Activated CD4-positive, alpha-beta memory T cell treated with anti-CD3 and anti-CD28 coated beads, Interleukin-2, amount 10 ng/mL, durations not matched to agents 7 days and 5 days (primary cell): Measurements from ENCODE around the gene FLII. TPM values are rescaled to one million over a fixed set of nuclear protein-coding genes. Genes with fewer than 3 reads are reported as not detected.
A peak's percentile ranks its signal among the peaks of the same experiment; 100 is the strongest.

Experiments used
- CTCF ChIA-PET: fragments of 350-600 bp; sonication (Branson Sonifier 250); formaldehyde crosslinking; loops from one replicate; lab custom pipeline; 2021; ENCODE audit warnings: antibody characterized with exemption, inconsistent platforms; lab: Charles Lee
- POLR2A ChIA-PET: fragments of 350-600 bp; sonication (Branson Sonifier 250); formaldehyde crosslinking; loops from one replicate; lab custom pipeline; 2021; ENCODE audit warnings: antibody characterized with exemption; lab: Charles Lee
- DNase-seq: peaks from one replicate; pipeline ENCODE4 v3.0.0-alpha.2; 2020
- H3K27ac Mint-ChIP-seq: one replicate; pipeline ENCODE4 v1.8.0; 2021; ENCODE audit warnings: mild to moderate bottlenecking, mixed read lengths
- H3K27me3 Mint-ChIP-seq: one replicate; pipeline ENCODE4 v1.8.0; 2021; ENCODE audit warnings: mixed read lengths
- H3K36me3 Mint-ChIP-seq: one replicate; pipeline ENCODE4 v1.8.0; 2021; ENCODE audit warnings: low read depth, mixed read lengths
- H3K4me1 Mint-ChIP-seq: one replicate; pipeline ENCODE4 v1.8.0; 2021; ENCODE audit warnings: mixed read lengths
- H3K4me3 Mint-ChIP-seq: one replicate; pipeline ENCODE4 v1.8.0; 2021; ENCODE audit warnings: mild to moderate bottlenecking, mixed read lengths
- H3K9me3 Mint-ChIP-seq: one replicate; pipeline ENCODE4 v1.8.0; 2021; ENCODE audit warnings: mixed read lengths
- total RNA-seq, 2 experiments: library from RNA; stranded (reverse); gene quantifications; one replicate each; pipeline ENCODE4 v1.2.3, GENCODE V29; 2021

FLII gene
- total RNA-seq, 2 experiments from 2014 or later: 336 TPM

- H3K4me3 Mint-ChIP-seq: peak overlapping the region; percentile 95
- no peaks in the 10 kb centered on the region for H3K9me3 Mint-ChIP-seq
- peak overlapping the region; percentile 91 for H3K27ac Mint-ChIP-seq
- H3K4me1 Mint-ChIP-seq: peaks cover 40% of the 10 kb centered on the region
- H3K27me3 Mint-ChIP-seq: no peaks in the 10 kb centered on the region
- ChIA-PET POLR2A (interaction anchor here (0.6 to 1.4 kb wide), 4 partner anchors 10 to 105 kb away, joined by 3 to 4 read pairs (median 3); partner anchors contain the start of genes SMCR8 and TOP3A), CTCF (no interaction called here)
- peaks cover 25% of the 10 kb centered on the region for H3K36me3 Mint-ChIP-seq
- DNase-seq: peak; percentile 64
Measured at GRCh38 chr17:18257982-18258355, 569 bp downstream of the FLII start.

- peak overlapping the region; percentile 95 for H3K4me3 Mint-ChIP-seq
- no peaks in the 10 kb centered on the region for H3K9me3 Mint-ChIP-seq
- ChIA-PET CTCF (interaction anchor here (1.2 kb wide), 1 partner anchor 9 kb away, joined by 5 read pairs; no protein-coding TSS in a partner anchor), POLR2A (interaction anchor here (0.6 to 1.7 kb wide), 7 partner anchors 9 to 105 kb away, joined by 3 to 5 read pairs (median 3); partner anchors contain the start of genes SMCR8 and TOP3A)
- H3K4me1 Mint-ChIP-seq: peaks cover 39% of the 10 kb centered on the region
- peaks cover 28% of the 10 kb centered on the region for H3K36me3 Mint-ChIP-seq
- H3K27ac Mint-ChIP-seq: peak overlapping the region; percentile 91
- no peaks in the 10 kb centered on the region for H3K27me3 Mint-ChIP-seq
- DNase-seq: peak; percentile 26
Measured at GRCh38 chr17:18257268-18257981, 1.1 kb downstream of the FLII start.

GRCh38 chr17:18256776-18257175 is 1.8 kb downstream of the FLII start:
- POLR2A ChIA-PET: interaction anchor here (0.7 to 1.7 kb wide), 5 partner anchors 8 to 58 kb away, joined by 3 to 5 read pairs (median 3); partner anchors contain the start of genes LLGL1, SMCR8 and TOP3A

GRCh38 chr17:18256351-18256750 is 2.2 kb downstream of the FLII start:
- peak overlapping the region; percentile 7 for H3K4me3 Mint-ChIP-seq
- H3K4me1 Mint-ChIP-seq: peaks cover 31% of the 10 kb centered on the region
- ChIA-PET CTCF (interaction anchor here (1.2 kb wide), 1 partner anchor 8 kb away, joined by 5 read pairs; no protein-coding TSS in a partner anchor), POLR2A (interaction anchor here (1.2 to 1.7 kb wide), 3 partner anchors 15 to 32 kb away, joined by 3 to 5 read pairs (median 4); partner anchors contain the start of gene LLGL1)
- H3K9me3 Mint-ChIP-seq: no peaks in the 10 kb centered on the region
- H3K27ac Mint-ChIP-seq: no peak overlapping the region
- DNase-seq: no peak
- H3K36me3 Mint-ChIP-seq: peaks cover 33% of the 10 kb centered on the region
- no peaks in the 10 kb centered on the region for H3K27me3 Mint-ChIP-seq

More at GRCh38 chr17:18256776-18257175, 1.8 kb downstream of the FLII start:
- H3K4me3 Mint-ChIP-seq: peak overlapping the region; percentile 95
- DNase-seq: no peak
- H3K27me3 Mint-ChIP-seq: no peaks in the 10 kb centered on the region
- H3K4me1 Mint-ChIP-seq: peaks cover 35% of the 10 kb centered on the region
- H3K9me3 Mint-ChIP-seq: no peaks in the 10 kb centered on the region
- H3K36me3 Mint-ChIP-seq: peaks cover 29% of the 10 kb centered on the region
- CTCF ChIA-PET: interaction anchor here (1.2 kb wide), 1 partner anchor 8 kb away, joined by 5 read pairs; no protein-coding TSS in a partner anchor
- no peak overlapping the region for H3K27ac Mint-ChIP-seq

- no peak for DNase-seq
- ChIA-PET POLR2A (interaction anchor here (1.2 kb wide), 1 partner anchor 13 kb away, joined by 4 read pairs; no protein-coding TSS in a partner anchor), CTCF (no interaction called here)
- no peak overlapping the region for H3K4me3 Mint-ChIP-seq
- peaks cover 29% of the 10 kb centered on the region for H3K4me1 Mint-ChIP-seq
- no peaks in the 10 kb centered on the region for H3K27me3 Mint-ChIP-seq
- H3K27ac Mint-ChIP-seq: no peak overlapping the region
- H3K9me3 Mint-ChIP-seq: no peaks in the 10 kb centered on the region
- peaks cover 45% of the 10 kb centered on the region for H3K36me3 Mint-ChIP-seq
Measured at GRCh38 chr17:18254888-18255649, 3.5 kb downstream of the FLII start.

- H3K36me3 Mint-ChIP-seq: peaks cover 46% of the 10 kb centered on the region
- POLR2A ChIA-PET: interaction anchor here (0.8 to 1.0 kb wide), 2 partner anchors 11 to 66 kb away, joined by 3 read pairs; no protein-coding TSS in a partner anchor
Measured at GRCh38 chr17:18253947-18254821, 4.4 kb downstream of the FLII start.

GRCh38 chr17:18253187-18253884 is 5.2 kb downstream of the FLII start:
- POLR2A ChIA-PET: interaction anchor here (0.8 to 1.0 kb wide), 2 partner anchors 10 to 66 kb away, joined by 3 read pairs; no protein-coding TSS in a partner anchor
- CTCF ChIA-PET: no interaction called here
- Mint-ChIP-seq H3K36me3 (peaks cover 52% of the 10 kb centered on the region), H3K27ac (no peak overlapping the region), H3K4me1 (peaks cover 19% of the 10 kb centered on the region), H3K9me3 (no peaks in the 10 kb centered on the region), H3K27me3 (no peaks in the 10 kb centered on the region), H3K4me3 (no peak overlapping the region)
- DNase-seq: no peak

More at GRCh38 chr17:18253947-18254821, 4.4 kb downstream of the FLII start:
- Mint-ChIP-seq H3K4me3 (no peak overlapping the region), H3K27me3 (no peaks in the 10 kb centered on the region), H3K4me1 (peaks cover 23% of the 10 kb centered on the region), H3K27ac (no peak overlapping the region), H3K9me3 (no peaks in the 10 kb centered on the region)
- no peak for DNase-seq
- CTCF ChIA-PET: no interaction called here

- no peaks in the 10 kb centered on the region for H3K9me3 Mint-ChIP-seq
- DNase-seq: no peak
- POLR2A ChIA-PET: no interaction called here
- no peaks in the 10 kb centered on the region for H3K27me3 Mint-ChIP-seq
- peaks cover 58% of the 10 kb centered on the region for H3K36me3 Mint-ChIP-seq
- CTCF ChIA-PET: no interaction called here
- peaks cover 15% of the 10 kb centered on the region for H3K4me1 Mint-ChIP-seq
- H3K27ac Mint-ChIP-seq: no peak overlapping the region
- no peak overlapping the region for H3K4me3 Mint-ChIP-seq
Measured at GRCh38 chr17:18252160-18252559, 6.4 kb downstream of the FLII start.

GRCh38 chr17:18251204-18251603 is 7.3 kb downstream of the FLII start:
- POLR2A ChIA-PET: no interaction called here
- Mint-ChIP-seq H3K36me3 (peaks cover 62% of the 10 kb centered on the region), H3K27ac (no peak overlapping the region)

GRCh38 chr17:18250708-18251107 is 7.8 kb downstream of the FLII start:
- no peaks in the 10 kb centered on the region for H3K9me3 Mint-ChIP-seq
- CTCF ChIA-PET: no interaction called here
- H3K4me1 Mint-ChIP-seq: peaks cover 3% of the 10 kb centered on the region
- no peak for DNase-seq
- no peaks in the 10 kb centered on the region for H3K27me3 Mint-ChIP-seq
- no peak overlapping the region for H3K27ac Mint-ChIP-seq
- peaks cover 63% of the 10 kb centered on the region for H3K36me3 Mint-ChIP-seq
- H3K4me3 Mint-ChIP-seq: no peak overlapping the region
- POLR2A ChIA-PET: interaction anchor here (0.7 kb wide), 1 partner anchor 25 kb away, joined by 4 read pairs; no protein-coding TSS in a partner anchor

More at GRCh38 chr17:18251204-18251603, 7.3 kb downstream of the FLII start:
- Mint-ChIP-seq H3K4me3 (no peak overlapping the region), H3K9me3 (no peaks in the 10 kb centered on the region), H3K4me1 (peaks cover 7% of the 10 kb centered on the region), H3K27me3 (no peaks in the 10 kb centered on the region)
- CTCF ChIA-PET: no interaction called here
- DNase-seq: no peak

GRCh38 chr17:18250259-18250658 is 8.3 kb downstream of the FLII start:
- Mint-ChIP-seq H3K9me3 (no peaks in the 10 kb centered on the region), H3K36me3 (peaks cover 63% of the 10 kb centered on the region), H3K4me1 (peaks cover 3% of the 10 kb centered on the region), H3K4me3 (no peak overlapping the region), H3K27me3 (no peaks in the 10 kb centered on the region), H3K27ac (no peak overlapping the region)
- ChIA-PET POLR2A (interaction anchor here (0.7 kb wide), 1 partner anchor 24 kb away, joined by 4 read pairs; no protein-coding TSS in a partner anchor), CTCF (no interaction called here)
- no peak for DNase-seq
